Mononuclear cell (primary cell): Measurements from ENCODE around the gene RUNX3. TPM values are rescaled to one million over a fixed set of nuclear protein-coding genes. Genes with fewer than 3 reads are reported as not detected.

Experiments used
- H3K27me3 ChIP-seq: 2 replicates; pipeline ENCODE4 v1.6.0; 2011; ENCODE audit warnings: low read length, control low read depth; ENCODE audit not compliant: insufficient read depth
- H3K4me1 ChIP-seq: 2 replicates; pipeline ENCODE4 v1.5.1; 2011; ENCODE audit warnings: mild to moderate bottlenecking, low read length, control low read depth; ENCODE audit not compliant: insufficient read depth
- H3K4me3 ChIP-seq: 2 replicates; pipeline ENCODE4 v1.5.1; 2011; ENCODE audit warnings: mild to moderate bottlenecking, low read length, moderate library complexity
- H3K9me3 ChIP-seq: 2 replicates; pipeline ENCODE4 v1.5.1; 2011; ENCODE audit warnings: low read depth, mild to moderate bottlenecking, control low read depth, low read length
- total RNA-seq: library from RNA; depleted of rRNA; stranded (reverse); fragments of >200 nt; gene quantifications from one replicate; pipeline ENCODE4 v1.2.3, GENCODE V29; 2012

Gene RUNX3
- total RNA-seq, 1 donor: 76.4 TPM

GRCh38 chr1:24931146-24931467, 1.0 kb upstream of the RUNX3 start:
- no peaks in the 10 kb centered on the region for H3K9me3 ChIP-seq
- H3K27me3 ChIP-seq: no peaks in the 10 kb centered on the region
- H3K4me1 ChIP-seq: peaks cover 47% of the 10 kb centered on the region
- no peak overlapping the region for H3K4me3 ChIP-seq

DNA sequence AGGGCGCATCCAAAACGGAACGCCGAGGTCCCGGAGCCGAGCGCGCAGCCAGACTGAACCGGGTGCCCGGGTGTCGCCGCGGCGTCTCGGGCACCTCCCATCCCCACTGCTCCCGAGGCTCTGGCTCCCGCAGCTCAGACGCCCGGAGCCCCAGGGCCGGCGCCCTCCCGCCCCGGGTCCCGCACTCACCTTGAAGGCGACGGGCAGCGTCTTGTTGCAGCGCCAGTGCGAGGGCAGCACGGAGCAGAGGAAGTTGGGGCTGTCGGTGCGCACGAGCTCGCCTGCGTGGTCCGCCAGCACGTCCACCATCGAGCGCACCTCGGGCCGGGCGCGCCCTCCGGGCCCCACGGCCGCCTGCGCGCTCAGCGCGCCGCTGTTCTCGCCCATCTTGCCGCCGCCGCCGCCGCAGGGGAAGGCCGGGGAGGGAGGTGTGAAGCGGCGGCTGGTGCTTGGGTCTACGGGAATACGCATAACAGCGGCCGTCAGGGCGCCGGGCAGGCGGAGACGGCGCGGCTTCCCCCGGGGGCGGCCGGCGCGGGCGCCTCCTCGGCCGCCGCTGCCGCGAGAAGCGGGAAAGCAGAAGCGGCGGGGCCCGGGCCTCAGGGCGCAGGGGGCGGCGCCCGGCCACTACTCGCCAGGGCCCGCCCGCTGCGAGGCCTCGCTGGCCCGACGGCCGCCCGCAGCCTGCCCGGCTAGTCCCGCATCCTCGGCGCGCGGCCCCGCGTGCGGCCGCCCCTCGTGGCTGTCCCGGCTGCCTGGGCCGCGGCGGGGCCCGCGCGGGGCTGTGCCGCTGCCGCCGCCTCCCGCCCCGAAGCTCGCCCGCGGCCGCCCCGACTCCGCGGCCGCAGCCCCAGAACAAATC, 447 bp downstream of the RUNX3 start:
- H3K27me3 ChIP-seq: no peaks in the 10 kb centered on the region
- H3K4me3 ChIP-seq: peak overlapping the region; percentile 85
- no peaks in the 10 kb centered on the region for H3K9me3 ChIP-seq
- H3K4me1 ChIP-seq: peaks cover 61% of the 10 kb centered on the region

DNA sequence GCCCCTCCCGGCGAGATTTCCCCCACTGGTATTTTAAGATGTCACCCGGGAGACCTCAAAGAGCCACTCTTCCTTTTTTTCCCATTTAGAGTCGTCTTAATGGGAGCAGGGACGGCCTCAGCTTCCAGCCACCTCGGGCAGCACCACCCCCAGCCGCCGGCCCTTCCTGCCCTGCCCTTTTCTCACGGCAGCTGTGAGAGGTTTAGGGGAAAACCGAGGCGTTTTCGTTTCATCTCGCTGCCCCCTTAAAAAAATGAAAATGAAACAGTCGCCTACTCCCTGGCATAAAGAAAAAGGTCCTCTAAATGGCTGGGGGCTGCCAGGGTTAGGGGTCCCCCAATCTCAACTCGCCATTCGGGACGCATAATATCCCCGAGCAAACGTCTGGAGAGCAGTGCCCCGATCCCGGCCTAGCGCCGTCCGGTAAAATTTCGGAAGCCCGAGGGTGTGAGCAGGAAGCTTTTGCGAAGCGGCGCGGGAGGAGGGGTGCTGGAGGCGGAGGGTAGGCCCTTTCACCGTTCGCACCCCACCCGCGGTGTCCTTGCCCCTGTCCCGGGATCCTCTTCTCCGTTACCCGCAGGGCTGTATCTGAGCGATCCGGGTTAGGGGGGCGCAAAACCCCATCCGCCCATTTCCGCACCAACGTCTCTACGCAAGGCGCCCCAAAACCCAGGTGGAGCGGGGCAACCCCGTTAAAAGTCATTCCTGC, 1.2 kb downstream of the RUNX3 start:
- no peaks in the 10 kb centered on the region for H3K9me3 ChIP-seq
- peaks cover 69% of the 10 kb centered on the region for H3K4me1 ChIP-seq
- H3K4me3 ChIP-seq: peak overlapping the region; percentile 85
- no peaks in the 10 kb centered on the region for H3K27me3 ChIP-seq

GRCh38 chr1:24927988-24928688, 1.9 kb downstream of the RUNX3 start:
- Histone ChIP-seq H3K27me3 (no peaks in the 10 kb centered on the region), H3K4me3 (peak overlapping the region; percentile 85)

DNA sequence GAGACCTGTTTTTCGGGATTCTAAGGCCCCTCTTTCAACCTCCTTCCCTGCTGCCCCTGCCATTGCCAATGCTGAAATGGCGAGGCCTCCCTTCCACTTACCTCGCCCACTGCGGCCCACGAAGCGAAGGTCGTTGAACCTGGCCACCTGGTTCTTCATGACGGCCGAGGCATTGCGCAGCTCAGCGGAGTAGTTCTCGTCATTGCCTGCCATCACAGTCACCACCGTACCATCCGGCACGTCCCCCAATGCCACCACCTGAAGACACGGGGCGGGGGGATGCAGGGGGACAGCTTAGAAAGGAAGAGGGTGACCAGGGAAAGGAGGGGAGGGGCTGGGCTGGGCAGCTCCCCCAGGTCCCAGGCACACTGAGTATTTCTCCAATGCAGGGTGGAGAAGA, 2.6 kb downstream of the RUNX3 start:
- Histone ChIP-seq H3K27me3 (no peaks in the 10 kb centered on the region), H3K9me3 (no peaks in the 10 kb centered on the region), H3K4me1 (peaks cover 81% of the 10 kb centered on the region), H3K4me3 (peak overlapping the region; percentile 85)

More at GRCh38 chr1:24927988-24928688, 1.9 kb downstream of the RUNX3 start:
- H3K4me1 ChIP-seq: peaks cover 76% of the 10 kb centered on the region
- H3K9me3 ChIP-seq: no peaks in the 10 kb centered on the region

DNA sequence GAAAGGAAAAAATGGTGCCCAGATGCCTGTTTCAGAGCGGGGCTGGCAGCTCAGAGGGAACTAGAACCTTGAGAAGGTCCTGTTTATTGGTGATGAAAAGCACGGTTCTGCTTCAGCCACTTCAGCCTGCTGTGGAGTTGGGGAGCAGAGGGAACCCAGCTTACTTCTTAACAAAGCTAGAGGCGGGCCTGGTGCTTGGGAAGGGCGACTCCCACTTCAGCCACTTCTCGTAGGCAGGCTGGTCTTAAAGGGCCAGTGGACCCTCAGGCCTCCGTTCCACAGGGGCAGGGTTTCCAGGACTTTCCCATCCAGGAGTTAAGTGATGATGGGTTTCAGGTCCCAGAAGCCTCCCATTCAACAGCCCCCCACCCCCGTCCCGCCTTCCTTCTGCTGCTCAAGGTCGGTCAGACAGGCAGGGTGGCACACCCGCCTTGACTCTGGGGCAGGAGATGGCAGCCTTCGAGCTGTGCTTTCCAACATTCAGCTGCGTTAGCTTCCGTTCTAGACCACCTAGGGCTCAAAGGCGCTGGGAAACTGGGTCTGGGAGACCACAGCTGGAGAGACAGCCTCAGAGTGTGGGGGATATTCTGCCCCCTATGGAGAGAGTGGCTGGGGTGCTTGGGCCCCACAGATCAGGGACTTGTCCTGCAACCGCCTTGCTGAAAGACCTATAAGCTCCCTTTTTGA, 3.4 kb downstream of the RUNX3 start:
- no peaks in the 10 kb centered on the region for H3K27me3 ChIP-seq

GRCh38 chr1:24925963-24926362, 4.1 kb downstream of the RUNX3 start:
- no peaks in the 10 kb centered on the region for H3K27me3 ChIP-seq
- no peaks in the 10 kb centered on the region for H3K9me3 ChIP-seq
- peaks cover 82% of the 10 kb centered on the region for H3K4me1 ChIP-seq
- H3K4me3 ChIP-seq: peak overlapping the region; percentile 85

More for the DNA sequence above, 3.4 kb downstream of the RUNX3 start:
- H3K4me1 ChIP-seq: peaks cover 82% of the 10 kb centered on the region
- no peaks in the 10 kb centered on the region for H3K9me3 ChIP-seq
- H3K4me3 ChIP-seq: peak overlapping the region; percentile 85

- Histone ChIP-seq H3K4me1 (peaks cover 80% of the 10 kb centered on the region), H3K9me3 (no peaks in the 10 kb centered on the region), H3K27me3 (no peaks in the 10 kb centered on the region), H3K4me3 (peak overlapping the region; percentile 85)
These were observed 4.8 kb downstream of the RUNX3 start for GRCh38 chr1:24925082-24925779.

GRCh38 chr1:24923485-24924113, 6.5 kb downstream of the RUNX3 start:
- H3K9me3 ChIP-seq: no peaks in the 10 kb centered on the region
- H3K4me1 ChIP-seq: peaks cover 85% of the 10 kb centered on the region
- no peak overlapping the region for H3K4me3 ChIP-seq
- no peaks in the 10 kb centered on the region for H3K27me3 ChIP-seq

DNA sequence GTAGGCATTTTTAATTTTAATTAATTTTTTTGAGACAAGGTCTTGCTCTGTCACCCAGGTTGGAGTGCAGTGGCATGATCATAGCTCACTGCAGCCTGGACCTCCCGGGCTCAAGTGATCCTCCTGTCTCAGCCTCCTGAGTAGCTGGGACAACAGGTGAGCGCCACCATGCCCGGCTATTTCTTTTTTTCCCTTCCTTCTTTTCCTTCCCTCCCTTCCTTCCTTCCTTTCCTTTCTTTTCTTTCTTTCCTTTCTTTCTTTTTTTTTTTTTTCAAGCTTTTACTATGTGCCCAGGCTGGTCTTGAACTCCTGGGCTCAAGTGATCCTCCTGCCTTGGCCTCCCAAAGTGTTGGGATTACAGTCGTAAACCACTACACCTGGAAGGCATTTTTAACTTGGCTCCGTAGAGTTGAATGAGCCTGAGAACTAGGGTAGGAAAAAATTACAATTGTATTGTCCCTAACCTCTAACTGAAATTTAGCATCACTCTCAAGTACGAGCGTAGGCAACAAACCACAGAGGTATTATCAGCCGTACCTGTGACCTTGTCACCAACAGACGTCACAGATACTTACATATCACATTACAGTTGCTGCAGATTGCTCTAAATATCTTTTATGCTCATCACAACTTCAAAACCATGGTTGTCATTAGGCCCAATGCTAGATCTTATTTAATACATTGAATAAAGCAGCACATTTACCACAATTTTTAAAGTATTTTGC, 8.0 kb downstream of the RUNX3 start:
- Histone ChIP-seq H3K9me3 (no peaks in the 10 kb centered on the region), H3K27me3 (no peaks in the 10 kb centered on the region), H3K4me3 (no peak overlapping the region), H3K4me1 (peaks cover 86% of the 10 kb centered on the region)

- Histone ChIP-seq H3K9me3 (no peaks in the 10 kb centered on the region), H3K4me3 (no peak overlapping the region), H3K4me1 (peaks cover 86% of the 10 kb centered on the region), H3K27me3 (no peaks in the 10 kb centered on the region)
These were observed 8.7 kb downstream of the RUNX3 start for GRCh38 chr1:24921412-24921811.

DNA sequence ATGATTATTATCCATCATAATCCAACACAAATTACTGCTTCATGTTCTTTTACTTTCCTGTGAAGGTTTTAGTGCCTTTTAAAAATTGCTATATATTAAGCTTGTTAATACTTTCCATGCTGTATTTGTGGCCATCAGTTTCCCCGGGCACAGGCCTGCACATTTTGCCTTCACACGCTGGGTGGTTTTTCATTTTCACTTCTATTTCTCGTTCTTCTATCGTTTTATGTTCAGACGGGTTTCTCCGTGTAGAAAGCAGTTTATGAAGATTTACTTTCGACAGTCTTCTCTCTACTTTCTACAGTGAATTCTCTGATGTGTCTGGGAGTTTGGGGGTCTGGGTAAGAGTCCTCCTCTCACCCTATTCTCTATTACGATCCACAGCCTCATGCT, 9.5 kb downstream of the RUNX3 start:
- H3K4me3 ChIP-seq: no peak overlapping the region
- no peaks in the 10 kb centered on the region for H3K9me3 ChIP-seq
- H3K4me1 ChIP-seq: peaks cover 86% of the 10 kb centered on the region
- H3K27me3 ChIP-seq: no peaks in the 10 kb centered on the region

DNA sequence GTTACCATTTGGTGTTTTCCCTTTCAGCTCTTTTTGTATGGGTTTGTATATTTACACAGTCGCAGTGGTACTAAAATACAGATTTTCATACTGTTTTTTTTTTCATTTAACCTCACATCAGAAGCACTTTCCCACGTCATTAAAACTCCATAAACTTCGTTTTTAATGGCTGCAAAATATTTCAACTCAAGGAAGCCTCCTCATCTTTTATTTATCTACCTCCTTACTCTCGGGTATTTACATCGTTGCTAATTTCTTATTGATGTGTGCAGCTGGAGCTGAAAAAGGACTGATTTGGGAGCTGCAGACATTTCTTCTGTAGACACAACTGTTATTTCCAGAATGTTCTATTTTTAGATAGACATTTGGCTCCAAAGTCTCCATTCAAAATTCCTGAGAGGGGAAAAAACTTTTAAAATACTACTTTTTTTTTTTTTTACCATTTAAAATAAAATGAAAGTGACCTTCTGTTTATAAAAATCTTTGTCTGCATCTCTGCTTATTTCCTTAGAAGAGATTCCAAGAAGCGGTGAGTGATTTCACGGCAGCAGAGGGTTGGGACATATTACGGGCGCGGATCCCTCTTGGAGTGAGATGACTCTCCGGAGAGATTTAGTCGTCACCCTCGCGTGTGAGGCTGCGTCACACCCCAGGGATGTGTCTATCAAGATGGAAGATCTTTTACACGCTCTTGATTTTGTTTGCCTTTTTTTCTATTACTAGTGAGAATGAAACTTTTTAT, 10.1 kb downstream of the RUNX3 start:
- peaks cover 84% of the 10 kb centered on the region for H3K4me1 ChIP-seq
- H3K27me3 ChIP-seq: no peaks in the 10 kb centered on the region
- no peak overlapping the region for H3K4me3 ChIP-seq
- no peaks in the 10 kb centered on the region for H3K9me3 ChIP-seq
